ENCODE measurements around the gene FAM111A.

FAM111A gene

GRCh38 chr11:59106363-59107336, 36.0 kb upstream of the FAM111A start, which contains the start of gene FAM111B (continued):
- 0 out of 2 replicates have a peak, but pooled peaks have one; percentile 43 for TF ChIP-seq ZFP37 (tag by site-specific recombination; IDR thresholded peaks at IDR 0.05)
- no peak for TF ChIP-seq ZNF701 (tag by site-specific recombination; IDR thresholded peaks at IDR 0.05)
- no peak for TF ChIP-seq ZBTB6 (tag by site-specific recombination; IDR thresholded peaks at IDR 0.05)
- no peak for TF ChIP-seq ELK4 (IDR thresholded peaks at IDR 0.05; ENCODE audit: borderline replicate concordance, low read depth, low read length)
- TF ChIP-seq ZNF19 (tag by site-specific recombination; IDR thresholded peaks at IDR 0.05; ENCODE audit: low read depth): no peak
- TF ChIP-seq ZNF449 (tag by site-specific recombination; IDR thresholded peaks at IDR 0.05): no peak
- no peak for TF ChIP-seq MZF1 (tag by site-specific recombination; IDR thresholded peaks at IDR 0.05; ENCODE audit: borderline replicate concordance)
- peak; percentile 78 for TF ChIP-seq ZNF600 (tag by site-specific recombination; IDR thresholded peaks at IDR 0.05)
- TF ChIP-seq ZNF658 (tag by site-specific recombination; IDR thresholded peaks at IDR 0.05): no peak
- TF ChIP-seq YY1 (tag by site-specific recombination; IDR thresholded peaks at IDR 0.05): no peak
- TF ChIP-seq ZNF112 (tag by site-specific recombination; IDR thresholded peaks at IDR 0.05): no peak
- peak; percentile 45; the same call in 1 of the 2 replicates for TF ChIP-seq ZNF660 (tag by site-specific recombination; IDR thresholded peaks at IDR 0.05)
- TF ChIP-seq ZNF560 (tag by site-specific recombination; IDR thresholded peaks at IDR 0.05; ENCODE audit: borderline replicate concordance): no peak
- no peak for TF ChIP-seq ZNF292 (tag by site-specific recombination; IDR thresholded peaks at IDR 0.05; ENCODE audit: borderline replicate concordance, low read depth)
- no peak for TF ChIP-seq ZNF785 (tag by site-specific recombination; IDR thresholded peaks at IDR 0.05)
- TF ChIP-seq ZNF335 (tag by site-specific recombination; conservative IDR thresholded peaks at IDR 0.05): peak; percentile 6; the same call in 1 of the 2 replicates
- no peak for TF ChIP-seq ZNF530 (tag by site-specific recombination; IDR thresholded peaks at IDR 0.05; ENCODE audit: low read depth)
- no peak for TF ChIP-seq ZNF324 (tag by site-specific recombination; IDR thresholded peaks at IDR 0.05)
- TF ChIP-seq ZBTB20 (tag by site-specific recombination; IDR thresholded peaks at IDR 0.05): no peak
- peak; percentile 66 for TF ChIP-seq KLF10 (tag by site-specific recombination; IDR thresholded peaks at IDR 0.05)
- no peak for TF ChIP-seq HIC1 (tag by site-specific recombination; IDR thresholded peaks at IDR 0.05)
- TF ChIP-seq ZBTB17 (tag by site-specific recombination; IDR thresholded peaks at IDR 0.05): no peak
- TF ChIP-seq ZNF521 (tag by site-specific recombination; IDR thresholded peaks at IDR 0.05): no peak
- peak; percentile 82; the same call in 1 of the 2 replicates for TF ChIP-seq ZNF548 (tag by site-specific recombination; IDR thresholded peaks at IDR 0.05)
- TF ChIP-seq HOXA7 (CRISPR knock-in tag; IDR thresholded peaks at IDR 0.05; ENCODE audit: borderline replicate concordance): peak; percentile 64; the same call in 1 of the 2 replicates
- no peak for TF ChIP-seq ZNF518A (tag by site-specific recombination; conservative IDR thresholded peaks at IDR 0.05; ENCODE audit: low read depth)
- TF ChIP-seq ZSCAN23 (tag by site-specific recombination; IDR thresholded peaks at IDR 0.05): no peak
- TF ChIP-seq ZNF10 (tag by site-specific recombination; IDR thresholded peaks at IDR 0.05): no peak
- TF ChIP-seq ZNF184 (tag by site-specific recombination; IDR thresholded peaks at IDR 0.05): no peak
